T-helper 22 cell (primary cell): ENCODE measurements around the gene LKAAEAR1.

Experiments
- DNase-seq: peaks from one replicate; pipeline ENCODE4 v3.0.0-alpha.2; 2020; ENCODE audit warnings: low read depth

Gene LKAAEAR1

DNA sequence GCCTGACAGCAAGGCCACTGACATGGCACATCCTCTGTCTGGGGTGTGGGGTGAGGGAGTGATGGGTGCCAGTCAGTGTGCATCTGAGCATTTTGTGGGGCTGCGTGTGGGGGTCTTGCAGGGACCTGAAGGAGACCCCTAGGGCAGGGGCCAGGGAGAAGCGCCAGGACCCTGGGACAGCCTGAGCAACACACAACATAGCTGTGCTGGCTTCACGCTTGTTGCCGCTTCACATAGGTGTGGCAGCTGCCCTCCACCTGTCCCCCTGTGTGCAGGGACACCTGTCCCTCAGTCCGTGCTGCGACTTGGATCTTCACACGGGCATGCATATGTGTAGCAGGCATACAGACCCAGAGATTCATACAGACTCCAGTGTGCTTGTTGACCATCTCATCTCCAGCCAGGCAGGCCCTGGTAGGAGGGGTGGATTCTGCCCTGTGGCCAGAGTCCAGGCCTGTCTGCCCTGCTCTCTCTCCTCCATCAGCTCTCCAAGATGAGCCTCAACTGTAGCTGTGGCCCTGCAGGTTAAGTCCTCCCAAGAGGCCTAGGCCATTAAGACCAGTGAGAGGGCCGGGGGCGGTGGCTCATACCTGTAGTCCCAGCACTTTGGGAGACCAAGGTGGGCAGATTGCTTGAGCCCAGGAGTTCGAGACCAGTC, 26.3 kb upstream of the LKAAEAR1 start:
- no peak for DNase-seq

DNA sequence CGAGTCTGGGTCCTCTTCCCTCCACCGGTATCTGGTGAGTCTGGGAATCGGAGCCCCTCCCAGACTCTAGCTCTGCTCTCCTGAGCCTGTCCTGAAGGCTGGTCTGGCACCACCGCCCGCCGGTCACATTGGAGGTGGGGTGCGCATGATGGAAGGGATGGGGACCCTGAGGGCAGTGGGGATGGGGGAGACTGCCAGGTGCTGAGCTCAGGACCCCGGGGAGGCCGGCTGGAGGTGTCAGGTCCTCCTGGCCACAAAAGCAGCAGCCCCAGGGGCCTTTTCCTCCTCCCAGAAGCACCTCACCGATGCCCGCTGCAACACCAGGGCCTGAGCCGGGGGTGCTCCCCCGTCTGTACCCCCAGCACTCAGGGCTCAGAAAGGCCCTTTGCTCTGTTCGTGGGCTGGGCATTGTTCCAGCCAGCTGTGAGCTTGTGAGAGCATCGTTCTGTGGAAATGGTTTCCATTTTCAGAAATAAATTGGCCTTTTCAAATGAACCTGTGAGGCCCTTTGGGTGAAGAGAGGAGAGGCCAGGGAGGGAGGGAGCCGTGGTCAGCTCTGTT, 25.7 kb upstream of the LKAAEAR1 start:
- DNase-seq = no peak

GRCh38 chr20:64108731-64109681, 24.8 kb upstream of the LKAAEAR1 start:
- no peak for DNase-seq

DNA sequence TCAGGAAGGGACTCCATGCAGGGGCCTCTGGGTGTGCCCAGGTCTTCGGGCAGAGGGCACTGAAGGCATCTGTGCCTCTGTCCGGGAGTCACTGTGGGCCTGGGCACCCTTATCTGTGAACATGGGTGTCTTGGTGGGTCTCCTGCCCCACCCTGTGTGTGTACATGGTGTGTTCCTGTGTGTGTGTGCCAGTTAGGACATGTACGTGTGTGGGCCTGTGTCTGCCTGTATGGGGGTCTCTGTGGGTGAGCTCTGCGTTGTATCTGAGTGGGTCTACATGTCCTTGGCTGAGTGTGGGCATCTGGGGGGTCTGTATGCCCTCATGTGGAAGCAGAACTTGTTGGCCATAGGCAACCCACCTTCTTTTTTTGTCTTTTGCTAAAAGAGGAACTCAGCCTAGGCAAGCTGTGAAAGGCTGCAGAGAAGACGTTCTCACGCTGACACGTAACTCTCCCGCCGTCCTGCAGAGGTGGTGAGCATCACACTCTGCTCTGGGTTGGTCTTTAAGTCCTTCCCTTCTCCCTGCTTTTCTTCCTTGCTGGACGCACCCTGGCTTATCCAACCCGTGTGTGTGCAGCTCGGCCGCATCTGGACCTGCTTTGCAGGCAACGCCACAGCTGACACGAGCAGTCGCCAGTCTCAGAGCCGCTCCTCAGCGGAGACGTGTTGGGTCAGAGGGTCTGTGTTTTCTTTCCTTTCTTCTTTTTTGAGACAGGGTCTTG, 23.7 kb upstream of the LKAAEAR1 start:
- DNase-seq = no peak

DNA sequence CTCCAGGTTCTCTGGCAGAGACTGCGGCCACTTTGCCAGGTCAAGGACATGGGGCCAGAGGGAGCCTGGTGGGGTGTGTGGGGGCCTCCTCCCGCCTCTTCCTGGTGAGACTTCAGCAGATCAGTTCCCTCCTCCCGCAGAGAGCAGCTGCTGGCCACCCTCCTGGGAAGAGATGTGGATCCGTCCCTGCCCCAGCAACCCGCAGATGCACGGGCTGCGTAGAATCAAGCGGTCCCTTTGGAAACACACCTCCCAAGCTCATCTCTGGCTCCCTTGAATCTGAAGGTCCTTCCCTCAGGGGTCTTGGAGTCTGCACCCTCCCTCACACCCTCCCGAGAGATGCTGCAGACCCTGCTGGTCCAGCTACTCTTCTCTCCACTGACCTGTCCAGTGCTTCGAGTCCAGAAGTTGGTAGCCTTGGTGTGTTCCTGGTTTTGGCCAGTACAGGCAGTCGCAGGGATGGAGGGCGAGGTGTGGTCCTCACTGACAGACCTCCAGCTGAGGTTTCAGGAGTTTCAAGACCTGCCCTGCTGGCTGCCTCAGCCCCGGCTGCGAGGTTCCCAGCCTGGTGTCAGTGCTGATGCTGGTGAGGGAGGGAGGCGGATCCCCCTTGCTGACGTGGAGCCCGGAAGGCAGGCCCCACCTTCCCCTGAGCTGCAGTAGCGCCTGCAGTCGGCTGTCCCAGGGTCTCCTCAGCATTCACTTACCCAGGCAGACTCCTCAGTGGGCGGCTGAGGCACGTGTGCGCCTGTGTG, 23.0 kb upstream of the LKAAEAR1 start, which contains the start of gene NPBWR2:
Gene NPBWR2 (minus strand): TSS at position 585 of the 755 bp plus-strand sequence. CDS start 734 bp downstream, outside the sequence.
- DNase-seq = no peak

GRCh38 chr20:64106435-64106961, 22.3 kb upstream of the LKAAEAR1 start:
- DNase-seq = no peak

DNA sequence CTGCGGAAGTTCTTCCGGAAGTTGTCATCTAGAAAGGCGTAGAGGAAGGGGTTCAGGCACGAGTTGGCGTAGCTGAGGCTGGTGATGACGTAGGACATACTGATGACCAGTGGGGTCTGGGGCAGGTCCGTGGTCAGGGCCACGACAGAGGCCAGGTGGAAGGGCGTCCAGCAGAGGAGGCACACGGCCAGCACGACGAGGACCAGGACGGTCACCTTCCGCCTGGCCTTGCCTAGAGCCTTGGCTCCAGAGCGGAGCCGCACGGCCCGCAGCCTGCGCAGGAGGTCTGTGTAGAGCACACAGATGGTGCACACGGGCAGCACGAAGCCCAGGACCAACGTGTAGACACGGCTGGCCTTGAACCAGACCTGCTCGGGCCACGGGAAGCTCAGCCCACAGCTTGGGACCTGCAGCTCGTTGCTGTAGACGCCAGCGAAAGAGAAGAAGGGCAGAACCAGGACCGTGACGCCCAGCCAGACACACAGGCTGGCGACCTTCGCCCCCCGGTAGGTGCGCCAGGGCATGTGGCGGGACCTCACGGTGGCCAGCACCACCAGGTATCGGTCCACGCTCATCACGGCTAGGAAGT, 21.7 kb upstream of the LKAAEAR1 start:
- no peak for DNase-seq

GRCh38 chr20:64104667-64105451, 20.7 kb upstream of the LKAAEAR1 start:
- no peak for DNase-seq

DNA sequence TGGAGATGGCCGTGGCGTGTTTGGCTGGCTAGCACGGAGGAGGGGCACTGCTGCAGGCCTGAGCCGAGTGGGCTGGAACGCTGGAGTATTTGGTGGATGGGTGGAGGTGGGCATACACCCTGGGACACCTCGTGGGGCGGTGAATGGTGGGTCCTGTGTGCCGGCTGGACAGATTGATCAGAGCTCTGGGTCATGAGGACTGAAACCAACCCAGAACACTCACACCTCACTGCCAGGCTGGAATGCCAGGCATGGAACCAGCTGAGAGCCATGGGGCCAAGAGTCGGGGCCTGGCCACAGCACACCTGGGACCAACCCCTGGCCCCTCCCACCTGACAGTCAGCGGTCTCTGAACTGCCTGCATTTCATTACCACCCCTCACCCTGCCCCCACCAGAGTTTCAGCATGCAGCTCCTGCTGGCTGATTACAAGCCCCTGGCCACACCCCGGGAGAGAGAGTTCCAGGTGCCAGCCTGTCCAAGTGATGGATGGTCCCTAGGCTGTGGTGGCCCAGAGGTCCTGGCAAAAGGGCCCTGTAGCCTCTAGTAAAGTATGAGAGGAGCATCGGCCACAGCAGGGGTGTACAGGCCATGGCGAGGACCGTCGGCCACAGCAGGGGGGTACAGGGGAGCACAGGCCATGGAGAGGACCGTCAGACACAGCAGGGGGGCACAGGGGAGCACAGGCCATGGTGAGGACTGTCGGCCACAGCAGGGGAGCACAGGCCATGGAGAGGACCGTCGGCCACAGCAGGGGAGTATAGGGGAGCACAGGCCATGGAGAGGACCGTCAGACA, 19.9 kb upstream of the LKAAEAR1 start:
- no peak for DNase-seq

DNA sequence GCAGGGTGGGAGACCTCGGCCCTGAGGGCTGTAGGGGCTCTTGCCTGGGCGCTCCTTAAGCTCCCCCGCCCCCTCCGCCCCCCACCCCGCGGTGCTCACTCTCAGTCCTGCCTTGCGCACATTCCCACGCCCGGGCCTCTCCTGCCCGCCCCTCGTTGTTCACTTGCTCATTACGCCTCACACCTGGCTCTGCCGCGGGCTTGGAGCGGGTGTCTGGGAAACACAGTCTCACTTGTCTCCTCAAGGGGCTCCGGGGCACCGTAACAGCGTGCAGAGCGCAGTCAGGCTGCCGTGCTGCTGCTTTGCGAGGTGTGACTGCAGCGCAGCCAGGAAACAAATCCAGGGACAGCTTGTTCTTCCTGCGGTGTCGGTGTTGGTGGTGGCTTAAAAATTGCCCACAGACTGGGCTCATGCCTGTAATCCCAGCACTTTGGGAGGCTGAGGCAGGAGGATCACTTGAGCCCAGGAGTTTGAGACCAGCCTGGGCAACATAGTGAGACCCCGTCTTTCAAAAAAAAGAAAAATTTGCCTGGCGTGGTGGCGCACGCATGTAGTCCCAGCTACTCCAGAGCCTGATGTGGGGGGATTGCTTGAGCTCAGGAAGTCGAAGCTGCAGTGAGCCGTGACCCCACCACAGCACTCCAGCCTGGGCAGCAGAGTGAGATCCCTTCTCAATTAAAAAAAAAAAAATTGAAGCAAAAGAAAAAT, 18.6 kb upstream of the LKAAEAR1 start:
- no peak for DNase-seq

DNA sequence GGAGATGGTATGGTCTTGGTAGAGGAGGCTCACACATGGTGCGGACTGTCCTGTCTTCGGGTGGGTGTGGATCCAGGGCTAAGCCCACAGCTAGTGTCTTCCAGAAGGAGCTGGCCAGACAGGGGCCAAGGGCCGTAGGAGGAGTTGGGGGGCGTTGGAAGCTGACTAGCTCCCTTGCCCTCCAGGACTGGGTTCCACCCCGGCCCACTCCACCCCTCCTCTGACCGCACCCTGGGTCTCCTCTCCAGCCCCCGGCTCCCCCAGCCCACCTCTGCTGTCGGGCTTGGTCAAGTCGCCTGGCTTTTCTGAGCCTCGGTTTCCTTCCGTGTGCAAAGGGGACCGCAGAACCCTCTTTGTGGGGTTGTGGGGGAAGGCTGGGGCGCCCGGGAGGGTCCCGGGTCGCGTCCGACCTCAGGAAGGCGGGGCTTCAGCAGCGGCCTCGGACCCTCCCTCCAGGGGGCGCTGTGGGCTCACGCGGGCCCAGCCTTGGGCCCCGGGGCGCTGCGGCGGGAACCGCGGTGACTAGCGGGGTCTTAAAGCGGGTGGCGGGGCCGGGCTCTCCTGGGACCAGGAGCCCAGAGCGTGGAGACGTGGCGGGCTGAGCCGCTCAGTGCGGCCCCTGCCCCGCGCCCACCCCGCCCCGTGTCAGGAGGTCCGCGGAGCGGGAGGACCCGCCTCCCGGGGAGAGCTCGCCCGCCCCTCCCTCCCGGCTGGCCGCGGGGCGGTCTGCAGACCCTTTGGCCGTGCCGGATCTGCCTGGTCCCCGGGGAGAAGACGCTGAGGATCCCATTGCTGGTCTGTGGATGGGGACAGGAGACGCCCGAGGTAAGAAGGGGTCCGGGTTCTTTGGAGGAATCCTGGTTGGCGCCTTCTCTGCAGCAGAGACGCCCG, 17.8 kb upstream of the LKAAEAR1 start:
- DNase-seq = no peak

DNA sequence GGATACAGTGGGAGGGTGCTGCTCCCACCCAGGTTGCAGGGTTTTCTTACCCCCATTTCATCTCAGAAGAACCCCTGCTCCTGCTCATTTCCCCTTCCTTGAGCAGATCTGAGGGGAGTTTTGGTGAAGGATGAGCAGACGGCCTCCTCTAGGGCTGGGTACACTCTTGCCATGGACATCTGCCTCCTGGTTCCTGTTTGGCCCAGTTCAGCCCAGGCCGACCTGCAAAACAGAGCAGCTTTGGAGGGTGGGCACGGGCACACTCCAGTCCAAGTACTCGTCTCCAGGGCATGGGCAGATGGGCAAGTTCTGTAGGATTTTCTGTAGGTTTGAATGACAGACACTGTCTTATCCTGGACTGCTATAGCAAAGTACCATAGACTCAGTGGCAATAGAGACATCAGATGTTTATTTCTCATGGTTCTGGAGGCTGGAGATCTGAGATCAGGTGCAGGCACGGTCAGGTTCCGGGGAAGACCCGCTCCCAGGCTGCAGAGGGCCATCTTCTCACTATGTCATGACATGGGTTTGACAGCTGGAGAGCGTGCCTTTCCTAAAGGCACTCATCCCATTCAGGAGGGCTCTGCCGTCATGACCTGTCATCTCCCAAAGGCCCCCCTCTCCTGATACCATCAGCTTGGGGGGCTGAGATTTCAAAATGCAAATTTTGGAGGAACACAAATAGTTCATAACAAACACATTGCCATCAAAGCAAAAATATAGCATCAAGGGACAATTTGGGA, 16.9 kb upstream of the LKAAEAR1 start:
- no peak for DNase-seq

- DNase-seq = no peak
Measured at GRCh38 chr20:64100566-64100888, 16.3 kb upstream of the LKAAEAR1 start.

DNA sequence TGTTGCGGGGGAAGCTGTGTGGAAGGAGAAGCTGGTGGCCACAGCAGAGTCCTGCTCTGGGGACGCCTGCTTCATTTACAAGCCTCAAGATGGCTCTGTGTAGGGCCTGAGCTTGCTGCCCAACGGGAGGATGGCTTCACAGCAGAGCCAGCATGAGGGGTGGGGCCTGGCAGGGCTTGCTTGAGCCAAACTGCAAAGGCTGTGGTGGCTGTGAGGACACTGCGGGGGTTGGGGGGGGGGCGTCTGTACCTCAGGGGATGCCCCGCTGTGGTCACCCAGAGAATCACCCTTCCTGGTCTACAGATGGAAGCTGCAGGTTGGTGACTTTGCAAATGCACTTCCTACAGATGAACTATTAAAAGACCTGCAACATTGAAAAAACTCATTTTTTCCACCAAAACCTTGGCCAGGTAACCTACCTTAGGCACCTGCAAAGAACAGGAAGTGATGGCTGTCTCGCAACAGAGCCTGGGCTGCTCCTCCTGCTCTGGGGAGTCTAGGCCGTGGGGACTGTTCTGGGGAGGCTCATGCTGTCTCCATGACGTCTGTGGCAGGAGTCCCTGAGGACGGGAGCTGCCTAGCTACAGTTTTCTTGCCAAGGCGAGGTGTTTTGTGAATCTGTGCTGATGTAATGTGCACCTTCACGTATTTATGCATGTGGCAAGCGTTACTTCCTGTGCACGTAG, 15.8 kb upstream of the LKAAEAR1 start:
- no peak for DNase-seq

DNA sequence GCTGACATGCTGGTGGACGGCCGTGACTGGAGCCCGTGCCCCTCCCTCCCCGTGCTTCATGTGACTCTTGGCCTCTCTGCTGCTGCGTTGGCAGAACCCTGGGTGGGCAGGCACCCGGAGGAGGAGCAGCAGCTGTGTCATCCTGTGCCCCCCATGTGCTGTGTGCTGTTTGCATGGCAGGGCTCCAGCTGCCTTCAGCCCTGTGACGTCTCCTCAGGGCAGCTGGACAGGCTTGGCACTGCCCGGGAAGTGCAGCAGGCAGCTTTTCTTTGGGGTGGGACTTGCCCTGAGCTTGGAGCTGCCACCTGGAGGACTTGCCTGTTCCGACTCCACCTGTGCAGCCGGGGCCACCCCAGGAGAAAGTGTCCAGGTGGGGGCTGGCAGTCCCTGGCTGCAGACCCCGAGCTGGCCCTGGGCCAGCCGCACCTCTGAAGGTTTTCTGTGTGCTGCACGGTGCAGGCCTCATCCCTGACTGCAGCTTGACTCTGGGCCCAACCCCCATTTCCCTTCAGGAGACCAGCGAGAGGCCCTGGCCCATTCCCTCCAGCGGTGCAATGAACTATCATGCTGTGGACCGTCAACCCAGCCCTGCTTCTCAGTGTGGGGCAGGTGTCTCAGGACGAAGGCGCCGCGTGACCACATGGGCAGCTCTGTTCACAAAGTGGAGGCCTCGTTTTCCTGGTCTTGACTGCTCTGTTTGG, 15.0 kb upstream of the LKAAEAR1 start:
- no peak for DNase-seq
